Raji (cell line): ENCODE results near the gene P2RX3.
A peak's percentile ranks its signal among the peaks of the same experiment; 100 is the strongest.

ENCODE experiments used
- POLR2A ChIP-seq: IDR thresholded peaks from 2 replicates; pipeline ENCODE4 v1.6.1; 2011; ENCODE audit warnings: low read depth, low read length, control low read depth; ENCODE audit not compliant: insufficient read depth

The P2RX3 gene

DNA sequence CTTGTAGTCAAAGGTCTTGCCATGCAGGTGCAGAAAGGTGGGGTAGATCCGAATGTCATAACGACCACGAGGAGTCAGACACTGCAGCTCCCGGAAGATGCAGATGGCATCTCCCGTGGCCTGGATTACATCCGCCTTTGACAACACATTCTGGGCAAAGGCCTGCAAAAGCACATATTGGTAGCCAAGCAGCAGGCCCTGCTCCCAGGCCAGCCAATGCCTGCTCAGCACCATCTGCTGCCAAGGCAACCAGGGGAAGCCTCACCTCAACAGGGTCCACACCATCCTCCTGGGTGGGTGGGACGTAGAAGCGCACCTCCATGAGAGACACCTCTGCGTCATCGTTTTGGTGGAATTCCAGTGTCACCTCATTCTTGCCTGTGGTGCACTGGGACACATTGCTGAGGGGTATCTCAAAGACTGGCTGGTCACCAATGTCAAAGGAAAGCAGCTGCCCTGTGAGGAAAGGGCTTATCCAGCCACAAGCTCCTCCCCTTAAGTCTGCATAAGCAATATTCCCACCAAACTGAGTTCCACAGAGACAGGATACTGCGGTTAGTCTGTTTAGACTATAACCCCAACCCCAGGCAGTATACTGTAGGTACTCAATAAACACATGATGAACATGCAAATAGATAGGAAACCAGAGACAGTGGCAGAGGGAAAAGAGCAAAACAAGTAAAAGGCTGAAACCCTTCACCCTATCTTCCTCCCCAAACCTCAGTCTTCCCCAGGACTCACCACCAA, 5.3 kb upstream of the P2RX3 start:
- no peak for TF ChIP-seq POLR2A

DNA sequence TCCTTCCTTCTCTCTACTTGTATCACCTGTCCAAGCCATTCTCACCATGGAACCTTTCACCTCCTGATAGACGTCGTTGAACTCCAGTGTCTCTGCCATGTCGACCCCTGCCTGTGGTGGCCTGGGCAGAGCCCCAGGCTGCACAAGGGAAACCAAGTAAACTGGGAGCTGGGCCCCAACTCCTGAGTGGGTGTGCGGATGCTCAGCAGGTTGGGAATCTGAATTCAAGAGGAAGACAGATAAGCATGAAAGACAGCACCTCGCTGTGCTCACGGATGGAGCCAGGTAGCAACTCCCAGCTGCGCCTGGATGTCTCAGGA, 3.2 kb upstream of the P2RX3 start:
- TF ChIP-seq POLR2A = no peak

DNA sequence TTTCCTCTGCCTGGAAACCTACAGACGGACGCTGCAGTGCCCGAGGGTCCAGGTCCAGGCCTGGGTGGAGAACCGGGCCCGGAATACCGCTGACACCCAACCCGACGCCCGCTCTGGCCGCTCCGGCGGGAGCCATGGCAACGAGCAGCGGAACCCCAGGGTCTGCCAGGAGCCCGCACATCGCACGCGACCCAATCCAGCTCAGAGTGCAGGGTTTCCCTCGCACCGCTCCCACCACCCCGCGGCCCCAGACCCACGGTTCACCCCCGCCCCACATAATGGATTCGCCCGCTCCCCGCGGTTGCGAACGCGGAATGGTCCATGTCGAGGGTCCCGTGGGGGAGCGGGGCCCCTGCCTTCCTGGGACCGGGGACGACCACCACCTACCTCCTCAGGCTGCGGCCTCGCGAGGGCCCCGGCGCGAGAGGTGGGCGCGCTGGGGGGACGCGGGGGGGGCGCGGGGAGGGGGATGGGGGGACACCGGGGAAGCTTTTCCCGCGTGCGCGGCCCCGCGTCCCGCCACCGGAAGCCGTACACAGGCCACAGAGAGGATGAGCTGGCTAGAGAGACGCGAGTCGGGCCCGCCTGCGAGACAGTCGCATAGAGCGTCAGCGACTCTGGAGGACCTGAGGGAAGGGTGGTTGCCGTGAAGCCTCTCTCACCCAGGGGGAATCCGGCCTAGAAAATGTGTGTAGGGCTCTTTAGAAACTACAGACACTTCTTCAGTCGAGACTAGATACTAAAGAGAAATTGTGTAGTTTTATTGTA, 2.6 kb upstream of the P2RX3 start, which contains the start of gene SSRP1:
SSRP1 (minus strand) TSS at position 550 of the 768 bp plus-strand sequence. CDS start 771 bp downstream, outside the sequence.
- TF ChIP-seq POLR2A = peak; percentile 80

DNA sequence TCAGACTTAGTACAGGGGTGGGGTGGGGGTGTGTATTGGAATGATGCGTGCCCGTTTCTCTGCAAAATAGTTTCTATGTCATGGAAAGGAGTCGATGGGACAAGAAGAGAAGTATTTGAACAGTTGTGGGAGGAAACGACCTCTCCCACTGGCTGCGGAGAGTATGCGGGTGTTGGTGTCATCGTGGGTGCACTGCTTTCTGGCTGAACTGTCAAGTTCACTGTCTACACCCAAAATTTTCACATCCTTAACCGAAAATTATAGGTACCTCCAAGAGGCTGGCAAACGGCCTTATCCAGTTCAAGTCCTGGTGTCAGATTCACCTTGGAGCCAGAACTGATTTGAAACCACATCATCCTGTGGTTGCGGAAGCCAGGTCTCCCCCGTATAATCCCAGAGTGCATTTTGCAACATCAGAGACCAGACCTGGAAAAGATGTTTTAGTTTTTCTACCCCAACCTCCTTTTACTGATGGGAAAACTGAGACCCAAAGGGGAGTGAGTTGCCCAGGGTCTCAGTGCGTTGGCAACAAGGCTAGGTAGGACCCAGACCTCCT, 2.0 kb upstream of the P2RX3 start:
- no peak for TF ChIP-seq POLR2A

DNA sequence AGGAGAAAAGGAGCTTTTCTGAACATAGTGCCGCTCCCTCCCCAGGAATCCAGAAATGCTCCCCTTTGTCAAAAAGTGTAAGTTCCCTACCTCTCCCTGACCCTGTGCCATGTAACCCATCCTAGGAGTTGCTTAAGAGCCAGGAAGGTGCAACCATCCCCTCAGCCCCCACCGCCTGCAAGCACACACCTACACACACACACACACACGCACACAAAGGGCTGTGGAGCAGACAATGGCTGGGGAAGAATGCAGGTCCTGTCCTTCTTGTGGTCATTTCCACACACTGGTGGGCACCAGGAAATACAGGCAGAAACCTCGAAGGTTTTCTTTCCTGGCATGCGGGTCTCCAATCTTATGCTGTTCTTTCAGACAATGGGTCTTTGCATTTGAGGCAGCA, 1.2 kb downstream of the P2RX3 start:
- no peak for TF ChIP-seq POLR2A

DNA sequence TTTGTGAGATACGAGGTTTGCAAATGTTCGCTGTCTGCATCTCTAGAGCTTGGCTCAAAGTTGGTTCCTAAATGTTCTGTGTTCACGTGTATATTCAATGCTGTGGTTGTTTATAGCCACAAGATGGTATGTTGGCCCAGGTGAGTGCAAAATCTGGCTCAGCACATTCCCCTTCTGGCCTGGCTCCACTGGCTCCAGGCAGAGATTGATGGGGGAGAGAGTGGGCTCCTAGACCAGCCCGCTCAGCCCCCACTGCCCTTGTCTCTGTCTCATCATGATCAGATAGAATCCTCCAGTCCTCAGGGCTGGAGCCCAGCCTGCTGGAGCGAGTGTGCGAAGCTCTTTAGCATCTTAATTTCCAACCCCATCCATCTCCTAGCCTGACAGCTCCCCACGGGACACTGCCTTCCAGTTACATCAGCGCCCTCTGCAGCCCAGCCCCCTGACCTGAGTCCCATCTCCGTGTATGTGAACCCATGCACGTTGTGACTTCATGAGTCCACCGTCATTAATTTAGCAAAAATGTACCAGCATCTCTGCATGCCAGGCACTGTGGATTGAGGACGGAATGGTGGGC, 2.0 kb downstream of the P2RX3 start:
- no peak for TF ChIP-seq POLR2A

DNA sequence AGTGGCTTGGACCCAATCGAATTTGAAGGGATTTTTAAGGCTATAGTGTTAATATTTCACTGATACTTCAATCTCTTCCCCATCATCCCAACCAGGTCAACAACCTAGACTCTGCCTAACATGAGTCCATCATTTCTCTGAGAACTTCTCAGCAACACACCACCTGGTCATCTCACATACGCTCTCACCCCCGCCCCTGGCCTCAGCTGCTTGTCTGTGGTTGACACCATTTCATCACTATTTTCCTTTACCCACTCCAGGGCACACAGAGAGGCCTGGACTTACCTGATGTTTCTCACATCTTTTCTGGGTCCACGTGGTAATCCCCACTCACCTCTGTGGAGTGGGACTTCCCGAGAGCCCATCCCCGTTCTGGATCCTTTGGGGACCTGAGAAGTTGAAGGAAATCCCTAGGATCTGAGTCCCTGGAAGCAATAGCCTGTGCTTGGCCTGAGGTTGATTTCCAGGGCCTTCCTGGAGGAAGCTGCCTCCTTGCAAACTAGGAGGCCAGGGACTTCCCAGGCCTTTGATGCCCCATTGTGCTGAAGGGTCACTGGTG, 3.2 kb downstream of the P2RX3 start:
- no peak for TF ChIP-seq POLR2A

DNA sequence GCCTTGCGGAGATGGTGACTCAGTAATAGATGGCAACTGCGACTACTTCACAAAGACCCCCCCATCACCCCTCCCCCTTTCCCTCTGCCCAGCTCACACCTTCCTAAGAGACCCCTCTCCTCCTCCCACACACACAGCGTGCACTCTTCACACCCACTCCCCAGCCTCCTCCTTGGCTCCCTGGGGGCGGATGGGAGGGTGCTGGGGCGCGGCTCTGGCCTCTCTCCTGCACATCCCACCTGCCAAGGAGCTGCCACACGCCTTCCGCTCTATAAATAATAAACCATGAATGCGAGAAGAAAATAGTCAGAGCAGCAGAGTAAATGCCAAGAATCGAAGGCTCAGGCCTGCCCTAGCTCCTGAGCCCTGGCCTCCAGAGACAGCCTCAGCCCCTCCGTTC, 4.5 kb downstream of the P2RX3 start:
- no peak for TF ChIP-seq POLR2A

DNA sequence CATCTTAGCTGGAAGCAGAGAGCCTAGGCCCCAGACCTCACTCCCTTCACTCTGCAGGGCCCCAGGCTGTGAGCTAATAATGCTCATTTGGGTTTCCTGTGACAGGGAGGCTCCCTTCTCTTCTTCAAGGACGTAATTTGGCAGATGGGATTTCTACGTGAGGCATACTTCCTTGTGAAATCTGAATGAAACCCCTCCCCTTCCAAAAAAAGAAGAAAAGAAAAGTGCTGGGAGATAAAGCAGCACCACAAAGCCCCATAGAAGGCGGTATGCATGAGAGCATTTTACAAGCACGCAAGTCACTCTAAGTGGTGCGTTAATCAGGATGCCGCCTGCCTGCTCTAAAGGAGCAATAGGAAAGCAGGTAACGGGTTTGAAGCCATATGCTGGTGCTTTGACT, 5.7 kb downstream of the P2RX3 start:
- no peak for TF ChIP-seq POLR2A

DNA sequence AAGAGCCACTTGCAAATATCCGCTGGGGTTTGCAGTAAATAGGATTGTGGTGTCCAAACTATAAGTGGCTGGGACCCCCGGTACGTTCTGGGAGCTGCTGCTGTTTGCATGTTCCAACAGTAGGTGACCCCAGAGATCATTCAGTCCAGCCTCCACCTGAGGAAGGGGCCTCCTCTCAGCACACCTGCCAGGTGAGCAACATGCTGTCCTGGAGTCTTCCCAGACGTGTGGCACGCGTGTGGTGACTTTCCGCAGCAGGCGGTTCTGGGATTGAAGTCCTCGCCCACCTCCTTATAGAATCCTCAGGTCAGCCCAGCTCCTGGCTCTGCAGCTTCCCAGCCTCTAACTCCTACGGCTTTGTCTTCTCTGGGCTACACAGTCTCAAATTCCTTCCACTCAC, 6.7 kb downstream of the P2RX3 start:
- no peak for TF ChIP-seq POLR2A

DNA sequence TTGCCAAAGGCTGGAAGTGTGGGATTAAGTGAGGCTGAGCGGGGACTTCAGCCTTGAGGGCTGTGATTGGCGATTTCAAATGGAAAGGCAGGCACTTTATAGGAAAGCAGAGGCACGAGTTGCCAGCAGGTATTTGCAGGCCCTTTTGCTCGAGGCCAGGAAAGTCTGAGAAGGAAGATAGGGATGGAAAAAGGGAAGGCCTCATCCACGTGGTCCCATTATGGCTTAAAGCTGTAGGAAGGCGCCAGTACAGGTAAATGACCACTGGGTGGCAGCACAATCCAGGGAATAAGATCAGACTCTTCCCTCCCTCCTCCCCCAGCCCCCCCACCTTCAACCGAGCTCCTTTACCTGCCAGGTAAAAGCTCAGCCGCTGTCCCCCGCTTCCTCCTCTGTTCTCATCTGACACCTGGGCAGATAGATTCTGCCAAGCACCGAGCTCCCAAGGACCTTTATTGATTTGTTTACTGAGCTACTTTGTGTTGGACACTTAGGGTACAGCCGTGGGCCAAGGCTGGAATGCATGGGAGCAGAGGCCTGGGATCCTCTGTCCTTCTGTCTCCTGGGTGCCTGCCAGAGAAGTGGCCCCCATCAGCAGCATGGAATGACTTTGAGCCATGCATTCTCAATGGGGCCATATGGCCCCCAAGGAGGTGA, 7.5 kb downstream of the P2RX3 start:
- TF ChIP-seq POLR2A = no peak

DNA sequence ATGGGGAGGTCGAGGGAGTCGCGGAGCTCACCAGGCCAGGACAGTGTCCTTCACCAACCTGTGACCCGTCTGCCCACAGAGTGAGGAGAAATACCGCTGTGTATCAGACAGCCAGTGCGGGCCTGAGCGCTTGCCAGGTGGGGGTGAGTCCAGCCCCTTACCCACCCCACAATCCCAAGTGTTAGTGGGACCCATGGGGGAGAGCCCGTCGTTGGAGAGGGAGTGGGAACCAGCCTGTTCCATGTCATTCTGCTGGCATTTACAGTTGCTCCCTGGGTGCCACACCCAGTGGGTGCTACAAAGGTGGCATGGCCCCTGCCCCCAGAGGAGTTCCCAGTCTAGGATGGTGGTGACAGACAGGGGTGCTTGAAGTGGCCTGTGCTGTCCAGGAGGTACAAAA, 9.2 kb downstream of the P2RX3 start:
- no peak for TF ChIP-seq POLR2A

DNA sequence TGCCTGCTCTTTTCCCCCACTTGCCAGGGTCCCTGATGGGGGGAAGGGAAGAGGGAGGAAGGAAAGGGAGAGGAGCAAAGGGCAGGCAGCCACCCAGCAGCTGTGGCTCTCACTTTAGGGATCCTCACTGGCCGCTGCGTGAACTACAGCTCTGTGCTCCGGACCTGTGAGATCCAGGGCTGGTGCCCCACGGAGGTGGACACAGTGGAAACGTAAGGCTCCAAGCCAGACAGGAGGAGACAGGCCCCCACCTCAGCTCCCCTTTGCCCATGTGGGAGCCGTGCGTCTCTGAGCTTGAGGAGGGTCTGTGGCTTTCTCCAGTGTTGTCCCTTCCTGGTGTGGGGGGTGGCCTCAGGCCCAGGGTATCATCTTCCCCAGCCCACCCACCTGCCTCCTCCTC, 9.9 kb downstream of the P2RX3 start:
- no peak for TF ChIP-seq POLR2A

DNA sequence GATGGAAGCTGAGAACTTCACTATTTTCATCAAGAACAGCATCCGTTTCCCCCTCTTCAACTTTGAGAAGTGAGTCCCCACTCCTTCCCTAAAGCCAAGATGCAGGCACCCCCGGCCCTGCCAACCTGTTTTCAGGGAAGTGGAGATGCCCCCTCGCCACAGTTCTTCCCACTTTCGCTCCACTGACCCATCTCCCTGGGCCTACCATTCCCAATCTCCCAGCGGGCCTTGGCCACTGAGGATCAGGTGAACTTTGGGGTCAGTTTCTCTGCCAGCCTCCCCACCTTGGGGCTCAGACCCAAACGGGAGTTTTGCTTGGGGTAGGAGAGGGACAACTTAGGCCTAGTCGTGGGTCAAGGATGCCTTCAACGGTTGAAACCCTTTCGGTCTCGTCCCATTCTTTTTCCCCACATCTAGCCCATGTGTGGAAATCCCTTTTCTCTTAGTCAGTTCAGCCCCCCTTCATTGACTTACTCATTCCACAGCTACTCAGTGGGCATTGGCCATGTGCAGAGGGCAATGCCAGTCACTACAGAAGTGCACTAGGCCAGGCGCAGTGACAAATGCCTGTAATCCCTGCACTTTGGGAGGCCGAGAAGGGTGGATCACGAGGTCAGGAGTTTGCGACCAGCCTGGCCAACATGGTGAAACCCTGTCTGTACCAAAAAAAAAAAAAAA, 10.6 kb downstream of the P2RX3 start:
- TF ChIP-seq POLR2A = no peak
